ENCODE results near the gene ENTPD2. TPM values are rescaled to one million over a fixed set of nuclear protein-coding genes. Genes with fewer than 3 reads are reported as not detected.

Gene ENTPD2
- total and polyA plus RNA-seq, 9 of the 15 experiments (the other 6 are each of a cell fraction or from before 2014, with no cell fraction given): 0.04 to 0.60 (median 0.14) TPM; not detected in 4

DNA sequence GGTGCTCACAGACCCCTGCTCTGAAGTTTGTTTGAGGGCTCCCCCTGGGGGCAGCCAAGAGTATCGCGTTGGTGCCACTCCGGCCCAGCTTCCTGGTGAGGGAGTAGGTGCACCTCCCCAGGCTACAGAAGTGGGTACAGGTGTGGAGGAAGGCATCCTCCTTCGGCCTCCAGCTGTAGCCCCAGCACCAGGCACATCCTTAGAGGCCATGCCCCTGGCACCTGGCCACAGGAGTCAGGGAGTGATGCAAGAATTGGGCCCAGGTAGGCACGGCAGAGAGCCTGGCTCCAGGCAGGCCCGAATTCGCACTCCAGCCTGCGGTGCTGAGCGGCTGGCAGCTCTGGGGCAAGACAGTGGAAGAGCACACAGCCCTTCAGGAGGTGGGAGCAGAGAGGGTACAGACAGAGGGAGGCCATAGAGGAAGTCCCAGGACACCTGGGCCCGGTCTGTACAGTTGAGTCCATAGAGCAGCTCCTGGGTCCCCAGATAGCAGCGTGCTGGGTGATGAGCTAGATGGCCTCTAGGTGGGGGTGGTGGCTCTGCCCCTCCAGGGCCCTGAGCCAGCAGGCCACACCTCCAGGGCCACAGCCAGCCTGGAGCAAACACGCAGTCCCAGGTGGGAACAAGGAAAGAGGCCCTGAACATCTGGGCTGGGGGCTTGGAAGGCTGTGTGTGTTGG, 14.1 kb upstream of the ENTPD2 start (continued):
- TF ChIP-seq BHLHE40 (IDR thresholded peaks at IDR 0.05; ENCODE audit: low read length) (0 out of 2 replicates have a peak, but pooled peaks have one; percentile 5), CHD4 (IDR thresholded peaks at IDR 0.05; ENCODE audit: insufficient read depth, insufficient replicate concordance, low read depth, low read length, poor library complexity, severe bottlenecking) (peak; percentile 57), NFIC (IDR thresholded peaks at IDR 0.05) (peak; percentile 52), MTA3 (IDR thresholded peaks at IDR 0.05; ENCODE audit: borderline replicate concordance) (peak; percentile 53; the same call in 1 of the 2 replicates), TARDBP (IDR thresholded peaks at IDR 0.05) (no peak), LCOR (CRISPR knock-in tag; IDR thresholded peaks at IDR 0.05) (peak; percentile 45; the same call in 1 of the 2 replicates), ZBTB7A (IDR thresholded peaks at IDR 0.05; ENCODE audit: borderline replicate concordance, control insufficient read depth, low read depth, low read length) (peak; percentile 69; the same call in 1 of the 2 replicates), JUND (IDR thresholded peaks at IDR 0.05; ENCODE audit: borderline replicate concordance, low read depth, low read length) (peak; percentile 20; the same call in 1 of the 2 replicates), JUND (tag; IDR thresholded peaks at IDR 0.05; ENCODE audit: borderline replicate concordance, low read depth, low read length) (no peak)
- TF ChIP-seq, protein P1, sequence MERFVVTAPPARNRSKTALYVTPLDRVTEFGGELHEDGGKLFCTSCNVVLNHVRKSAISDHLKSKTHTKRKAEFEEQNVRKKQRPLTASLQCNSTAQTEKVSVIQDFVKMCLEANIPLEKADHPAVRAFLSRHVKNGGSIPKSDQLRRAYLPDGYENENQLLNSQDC (CRISPR knock-in tag; IDR thresholded peaks at IDR 0.05): no peak
- TF ChIP-seq, protein P2, sequence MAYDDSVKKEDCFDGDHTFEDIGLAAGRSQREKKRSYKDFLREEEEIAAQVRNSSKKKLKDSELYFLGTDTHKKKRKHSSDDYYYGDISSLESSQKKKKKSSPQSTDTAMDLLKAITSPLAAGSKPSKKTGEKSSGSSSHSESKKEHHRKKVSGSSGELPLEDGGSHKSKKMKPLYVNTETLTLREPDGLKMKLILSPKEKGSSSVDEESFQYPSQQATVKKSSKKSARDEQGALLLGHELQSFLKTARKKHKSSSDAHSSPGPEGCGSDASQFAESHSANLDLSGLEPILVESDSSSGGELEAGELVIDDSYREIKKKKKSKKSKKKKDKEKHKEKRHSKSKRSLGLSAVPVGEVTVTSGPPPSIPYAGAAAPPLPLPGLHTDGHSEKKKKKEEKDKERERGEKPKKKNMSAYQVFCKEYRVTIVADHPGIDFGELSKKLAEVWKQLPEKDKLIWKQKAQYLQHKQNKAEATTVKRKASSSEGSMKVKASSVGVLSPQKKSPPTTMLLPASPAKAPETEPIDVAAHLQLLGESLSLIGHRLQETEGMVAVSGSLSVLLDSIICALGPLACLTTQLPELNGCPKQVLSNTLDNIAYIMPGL (CRISPR knock-in tag; IDR thresholded peaks at IDR 0.05): no peak; the same call in 1 of the 2 replicates
- TF ChIP-seq, protein P3, sequence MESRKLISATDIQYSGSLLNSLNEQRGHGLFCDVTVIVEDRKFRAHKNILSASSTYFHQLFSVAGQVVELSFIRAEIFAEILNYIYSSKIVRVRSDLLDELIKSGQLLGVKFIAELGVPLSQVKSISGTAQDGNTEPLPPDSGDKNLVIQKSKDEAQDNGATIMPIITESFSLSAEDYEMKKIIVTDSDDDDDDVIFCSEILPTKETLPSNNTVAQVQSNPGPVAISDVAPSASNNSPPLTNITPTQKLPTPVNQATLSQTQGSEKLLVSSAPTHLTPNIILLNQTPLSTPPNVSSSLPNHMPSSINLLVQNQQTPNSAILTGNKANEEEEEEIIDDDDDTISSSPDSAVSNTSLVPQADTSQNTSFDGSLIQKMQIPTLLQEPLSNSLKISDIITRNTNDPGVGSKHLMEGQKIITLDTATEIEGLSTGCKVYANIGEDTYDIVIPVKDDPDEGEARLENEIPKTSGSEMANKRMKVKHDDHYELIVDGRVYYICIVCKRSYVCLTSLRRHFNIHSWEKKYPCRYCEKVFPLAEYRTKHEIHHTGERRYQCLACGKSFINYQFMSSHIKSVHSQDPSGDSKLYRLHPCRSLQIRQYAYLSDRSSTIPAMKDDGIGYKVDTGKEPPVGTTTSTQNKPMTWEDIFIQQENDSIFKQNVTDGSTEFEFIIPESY (CRISPR knock-in tag; IDR thresholded peaks at IDR 0.05): peak; percentile 96; the same call in 1 of the 2 replicates
- TF ChIP-seq, protein P4, sequence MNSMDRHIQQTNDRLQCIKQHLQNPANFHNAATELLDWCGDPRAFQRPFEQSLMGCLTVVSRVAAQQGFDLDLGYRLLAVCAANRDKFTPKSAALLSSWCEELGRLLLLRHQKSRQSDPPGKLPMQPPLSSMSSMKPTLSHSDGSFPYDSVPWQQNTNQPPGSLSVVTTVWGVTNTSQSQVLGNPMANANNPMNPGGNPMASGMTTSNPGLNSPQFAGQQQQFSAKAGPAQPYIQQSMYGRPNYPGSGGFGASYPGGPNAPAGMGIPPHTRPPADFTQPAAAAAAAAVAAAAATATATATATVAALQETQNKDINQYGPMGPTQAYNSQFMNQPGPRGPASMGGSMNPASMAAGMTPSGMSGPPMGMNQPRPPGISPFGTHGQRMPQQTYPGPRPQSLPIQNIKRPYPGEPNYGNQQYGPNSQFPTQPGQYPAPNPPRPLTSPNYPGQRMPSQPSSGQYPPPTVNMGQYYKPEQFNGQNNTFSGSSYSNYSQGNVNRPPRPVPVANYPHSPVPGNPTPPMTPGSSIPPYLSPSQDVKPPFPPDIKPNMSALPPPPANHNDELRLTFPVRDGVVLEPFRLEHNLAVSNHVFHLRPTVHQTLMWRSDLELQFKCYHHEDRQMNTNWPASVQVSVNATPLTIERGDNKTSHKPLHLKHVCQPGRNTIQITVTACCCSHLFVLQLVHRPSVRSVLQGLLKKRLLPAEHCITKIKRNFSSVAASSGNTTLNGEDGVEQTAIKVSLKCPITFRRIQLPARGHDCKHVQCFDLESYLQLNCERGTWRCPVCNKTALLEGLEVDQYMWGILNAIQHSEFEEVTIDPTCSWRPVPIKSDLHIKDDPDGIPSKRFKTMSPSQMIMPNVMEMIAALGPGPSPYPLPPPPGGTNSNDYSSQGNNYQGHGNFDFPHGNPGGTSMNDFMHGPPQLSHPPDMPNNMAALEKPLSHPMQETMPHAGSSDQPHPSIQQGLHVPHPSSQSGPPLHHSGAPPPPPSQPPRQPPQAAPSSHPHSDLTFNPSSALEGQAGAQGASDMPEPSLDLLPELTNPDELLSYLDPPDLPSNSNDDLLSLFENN (IDR thresholded peaks at IDR 0.05; ENCODE audit: low read depth in 2 of 2, low read length in 2 of 2): no peak
- TF ChIP-seq, protein P5, sequence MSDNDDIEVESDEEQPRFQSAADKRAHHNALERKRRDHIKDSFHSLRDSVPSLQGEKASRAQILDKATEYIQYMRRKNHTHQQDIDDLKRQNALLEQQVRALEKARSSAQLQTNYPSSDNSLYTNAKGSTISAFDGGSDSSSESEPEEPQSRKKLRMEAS (CRISPR knock-in tag; IDR thresholded peaks at IDR 0.05): peak; percentile 70
- TF ChIP-seq, protein P6, sequence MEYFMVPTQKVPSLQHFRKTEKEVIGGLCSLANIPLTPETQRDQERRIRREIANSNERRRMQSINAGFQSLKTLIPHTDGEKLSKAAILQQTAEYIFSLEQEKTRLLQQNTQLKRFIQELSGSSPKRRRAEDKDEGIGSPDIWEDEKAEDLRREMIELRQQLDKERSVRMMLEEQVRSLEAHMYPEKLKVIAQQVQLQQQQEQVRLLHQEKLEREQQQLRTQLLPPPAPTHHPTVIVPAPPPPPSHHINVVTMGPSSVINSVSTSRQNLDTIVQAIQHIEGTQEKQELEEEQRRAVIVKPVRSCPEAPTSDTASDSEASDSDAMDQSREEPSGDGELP (CRISPR knock-in tag; IDR thresholded peaks at IDR 0.05; ENCODE audit: borderline replicate concordance): peak; percentile 48; the same call in 1 of the 2 replicates

Measured in K562 (cell line).